NB4 (cell line): ENCODE data around the gene SFTPB.

Source experiments
- POLR2A ChIP-seq: IDR thresholded peaks from 2 replicates; pipeline ENCODE4 v1.6.1; 2011; ENCODE audit warnings: mild to moderate bottlenecking; ENCODE audit not compliant: insufficient read length; ENCODE audit errors: extremely low read depth
- TF ChIP-seq, protein P1 (sequence below): IDR thresholded peaks from one replicate; pipeline ENCODE4 v1.5.1; 2012; ENCODE audit warnings: low read depth, low read length
- TF ChIP-seq, protein P2 (sequence below): IDR thresholded peaks from 2 replicates; pipeline ENCODE4 v1.6.1; 2011; ENCODE audit warnings: low read depth, low read length

DNA sequence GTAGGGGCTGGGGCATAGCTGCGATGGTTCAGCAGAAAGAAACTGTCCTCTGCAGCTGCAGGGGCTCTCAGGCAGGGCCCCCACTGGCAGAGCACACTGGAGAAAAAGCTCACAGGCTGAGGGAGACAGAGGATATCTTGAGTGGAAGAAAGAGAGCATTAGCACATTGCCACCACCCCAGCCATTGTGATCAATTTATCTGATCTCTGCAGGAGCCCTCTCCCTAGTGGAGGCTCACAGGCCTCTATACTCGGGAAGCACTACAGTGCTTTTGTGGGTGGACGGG is 801 bp upstream of the SFTPB start:
- TF ChIP-seq, protein P1, sequence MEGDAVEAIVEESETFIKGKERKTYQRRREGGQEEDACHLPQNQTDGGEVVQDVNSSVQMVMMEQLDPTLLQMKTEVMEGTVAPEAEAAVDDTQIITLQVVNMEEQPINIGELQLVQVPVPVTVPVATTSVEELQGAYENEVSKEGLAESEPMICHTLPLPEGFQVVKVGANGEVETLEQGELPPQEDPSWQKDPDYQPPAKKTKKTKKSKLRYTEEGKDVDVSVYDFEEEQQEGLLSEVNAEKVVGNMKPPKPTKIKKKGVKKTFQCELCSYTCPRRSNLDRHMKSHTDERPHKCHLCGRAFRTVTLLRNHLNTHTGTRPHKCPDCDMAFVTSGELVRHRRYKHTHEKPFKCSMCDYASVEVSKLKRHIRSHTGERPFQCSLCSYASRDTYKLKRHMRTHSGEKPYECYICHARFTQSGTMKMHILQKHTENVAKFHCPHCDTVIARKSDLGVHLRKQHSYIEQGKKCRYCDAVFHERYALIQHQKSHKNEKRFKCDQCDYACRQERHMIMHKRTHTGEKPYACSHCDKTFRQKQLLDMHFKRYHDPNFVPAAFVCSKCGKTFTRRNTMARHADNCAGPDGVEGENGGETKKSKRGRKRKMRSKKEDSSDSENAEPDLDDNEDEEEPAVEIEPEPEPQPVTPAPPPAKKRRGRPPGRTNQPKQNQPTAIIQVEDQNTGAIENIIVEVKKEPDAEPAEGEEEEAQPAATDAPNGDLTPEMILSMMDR = no peak
- no peak for TF ChIP-seq POLR2A
- TF ChIP-seq, protein P2, sequence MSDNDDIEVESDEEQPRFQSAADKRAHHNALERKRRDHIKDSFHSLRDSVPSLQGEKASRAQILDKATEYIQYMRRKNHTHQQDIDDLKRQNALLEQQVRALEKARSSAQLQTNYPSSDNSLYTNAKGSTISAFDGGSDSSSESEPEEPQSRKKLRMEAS = no peak
